ENCODE results near the gene SNTG2.
A peak's percentile ranks its signal among the peaks of the same experiment; 100 is the strongest.

Gene SNTG2

GRCh38 chr2:1153920-1154319 is 203.3 kb downstream of the SNTG2 start:
- DNase-seq = no peak

GRCh38 chr2:1154710-1155594 is 204.3 kb downstream of the SNTG2 start:
- DNase-seq = no peak

GRCh38 chr2:1156059-1156458 is 205.4 kb downstream of the SNTG2 start:
- no peak for DNase-seq

GRCh38 chr2:1156531-1156930 is 205.9 kb downstream of the SNTG2 start:
- no peak for DNase-seq

- no peak for DNase-seq
Measured at GRCh38 chr2:1157107-1157506, 206.5 kb downstream of the SNTG2 start.

GRCh38 chr2:1159013-1159412 is 208.4 kb downstream of the SNTG2 start:
- no peak for DNase-seq

- no peak for DNase-seq
Measured at GRCh38 chr2:1162246-1162645, 211.6 kb downstream of the SNTG2 start.

GRCh38 chr2:1162768-1163584 is 212.3 kb downstream of the SNTG2 start:
- peak; percentile 28 for DNase-seq

- peak; percentile 22 for DNase-seq
Measured at GRCh38 chr2:1166976-1167375, 216.3 kb downstream of the SNTG2 start.

- no peak for DNase-seq
Measured at GRCh38 chr2:1168846-1169245, 218.2 kb downstream of the SNTG2 start.

- no peak for DNase-seq
Measured at GRCh38 chr2:1169291-1169949, 218.8 kb downstream of the SNTG2 start.

GRCh38 chr2:1170241-1170640 is 219.6 kb downstream of the SNTG2 start:
- no peak for DNase-seq

- DNase-seq = no peak
Measured at GRCh38 chr2:1170711-1171110, 220.1 kb downstream of the SNTG2 start.

GRCh38 chr2:1173528-1173927 is 222.9 kb downstream of the SNTG2 start:
- DNase-seq = no peak

- DNase-seq = no peak
Measured at GRCh38 chr2:1181893-1182292, 231.2 kb downstream of the SNTG2 start.

GRCh38 chr2:1183300-1183699 is 232.7 kb downstream of the SNTG2 start:
- no peak for DNase-seq

- no peak for DNase-seq
Measured at GRCh38 chr2:1186421-1186820, 235.8 kb downstream of the SNTG2 start.

GRCh38 chr2:1187189-1187588 is 236.5 kb downstream of the SNTG2 start:
- no peak for DNase-seq

- no peak for DNase-seq
Measured at GRCh38 chr2:1192121-1192520, 241.5 kb downstream of the SNTG2 start.

- no peak for DNase-seq
Measured at GRCh38 chr2:1193801-1194200, 243.2 kb downstream of the SNTG2 start.

- DNase-seq = no peak
Measured at GRCh38 chr2:1203772-1204171, 253.1 kb downstream of the SNTG2 start.

GRCh38 chr2:1205853-1206252 is 255.2 kb downstream of the SNTG2 start:
- no peak for DNase-seq

- DNase-seq = no peak
Measured at GRCh38 chr2:1207962-1208510, 257.4 kb downstream of the SNTG2 start.
